Hepatocyte (in vitro differentiated cells): ENCODE measurements around the gene ALK.

Experiments used
- EZH2phosphoT487 ChIP-seq: fragments of 200-600 bp; sonication (generic); IDR thresholded peaks from one replicate; pipeline ENCODE4 v1.6.1; 2018; ENCODE audit warnings: antibody characterized with exemption, mild to moderate bottlenecking, low read depth, moderate library complexity; ENCODE audit not compliant: unreplicated experiment, severe bottlenecking
- TF ChIP-seq, protein P1 (sequence below): fragments of 200-600 bp; sonication (generic); IDR thresholded peaks from 2 replicates; pipeline ENCODE4 v1.5.1; 2016; ENCODE audit warnings: antibody characterized with exemption, mild to moderate bottlenecking; ENCODE audit not compliant: poor library complexity

DNA sequence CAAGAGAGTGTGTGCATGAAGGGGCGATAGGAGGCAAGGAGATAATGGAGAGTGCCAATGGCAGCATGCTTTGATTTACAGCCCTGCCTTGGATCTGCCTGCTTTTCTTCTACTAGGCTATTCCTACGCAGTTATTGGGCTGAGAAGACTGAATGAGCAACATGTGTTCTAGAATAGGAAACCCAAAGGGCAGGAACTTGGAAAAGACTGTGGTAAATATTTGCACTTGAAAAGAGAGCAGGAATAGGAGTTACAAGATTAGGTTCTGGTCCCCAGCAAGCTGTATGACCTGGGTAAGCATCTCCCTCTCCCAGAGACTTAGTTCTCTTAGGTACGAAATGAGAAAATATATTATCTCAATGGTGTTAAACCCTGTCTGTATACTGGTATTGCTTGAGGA lies 438.5 kb downstream of the ALK start:
- TF ChIP-seq, protein P1, sequence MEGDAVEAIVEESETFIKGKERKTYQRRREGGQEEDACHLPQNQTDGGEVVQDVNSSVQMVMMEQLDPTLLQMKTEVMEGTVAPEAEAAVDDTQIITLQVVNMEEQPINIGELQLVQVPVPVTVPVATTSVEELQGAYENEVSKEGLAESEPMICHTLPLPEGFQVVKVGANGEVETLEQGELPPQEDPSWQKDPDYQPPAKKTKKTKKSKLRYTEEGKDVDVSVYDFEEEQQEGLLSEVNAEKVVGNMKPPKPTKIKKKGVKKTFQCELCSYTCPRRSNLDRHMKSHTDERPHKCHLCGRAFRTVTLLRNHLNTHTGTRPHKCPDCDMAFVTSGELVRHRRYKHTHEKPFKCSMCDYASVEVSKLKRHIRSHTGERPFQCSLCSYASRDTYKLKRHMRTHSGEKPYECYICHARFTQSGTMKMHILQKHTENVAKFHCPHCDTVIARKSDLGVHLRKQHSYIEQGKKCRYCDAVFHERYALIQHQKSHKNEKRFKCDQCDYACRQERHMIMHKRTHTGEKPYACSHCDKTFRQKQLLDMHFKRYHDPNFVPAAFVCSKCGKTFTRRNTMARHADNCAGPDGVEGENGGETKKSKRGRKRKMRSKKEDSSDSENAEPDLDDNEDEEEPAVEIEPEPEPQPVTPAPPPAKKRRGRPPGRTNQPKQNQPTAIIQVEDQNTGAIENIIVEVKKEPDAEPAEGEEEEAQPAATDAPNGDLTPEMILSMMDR = no peak
- no peak for TF ChIP-seq EZH2phosphoT487
